Prostate gland (tissue), 2 donors: ENCODE results near the gene DQX1.

Experiments used
- POLR2AphosphoS5 ChIP-seq: sonication (generic); formaldehyde crosslinking; IDR thresholded peaks from one replicate; pipeline ENCODE4 v1.6.1; 2017; ENCODE audit warnings: antibody characterized with exemption
- TF ChIP-seq, protein P1 (sequence below), 4 experiments: fragments of 200-600 bp in 2 of 4; fragments of 450-650 bp in 2 of 4; sonication (generic) in 2 of 4; IDR thresholded peaks; 1 replicate in 3 of 4; 2 replicates in 1 of 4; pipeline ENCODE4 v1.5.1; 2016 to 2019; ENCODE audit warnings: antibody characterized with exemption in 4 of 4, mild to moderate bottlenecking in 2 of 4, moderate library complexity in 2 of 4

DNA sequence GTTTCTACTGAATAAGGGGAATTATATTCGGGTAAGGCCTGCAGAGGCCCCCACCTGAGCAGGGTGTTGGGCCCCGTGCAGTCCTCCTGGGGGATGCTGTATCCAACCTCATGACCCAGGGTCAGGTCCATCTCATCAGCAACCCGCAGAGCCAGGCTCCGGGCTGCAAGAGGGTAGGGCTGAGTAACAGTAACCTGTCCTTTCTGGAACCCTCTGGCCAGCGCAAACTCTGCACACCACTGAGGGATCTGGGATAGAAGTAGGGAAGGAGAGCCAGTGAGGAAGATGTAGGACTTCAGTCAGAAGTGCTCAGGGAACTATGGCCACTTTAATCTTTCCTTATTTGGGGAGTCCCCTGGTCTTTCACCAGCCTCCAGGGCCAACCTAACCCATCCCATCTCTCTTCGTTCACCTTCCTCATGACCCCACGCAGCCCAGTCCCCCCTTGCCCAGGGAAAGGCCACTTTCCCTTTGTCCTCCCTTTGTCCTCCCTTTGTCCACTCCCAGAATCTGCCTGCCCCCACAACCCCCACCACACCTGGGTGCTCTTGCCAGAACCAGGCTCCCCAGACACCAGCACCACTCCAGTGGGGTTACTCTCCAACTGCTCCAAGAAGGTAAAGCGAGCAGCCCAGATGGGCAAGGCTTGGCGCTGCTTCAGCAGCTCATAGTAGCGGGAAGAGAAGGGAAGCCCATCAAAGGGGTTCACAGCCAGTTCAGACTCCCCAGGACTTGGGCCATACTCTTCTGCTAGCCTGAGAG, 895 bp downstream of the DQX1 start:
- TF ChIP-seq, protein P1, sequence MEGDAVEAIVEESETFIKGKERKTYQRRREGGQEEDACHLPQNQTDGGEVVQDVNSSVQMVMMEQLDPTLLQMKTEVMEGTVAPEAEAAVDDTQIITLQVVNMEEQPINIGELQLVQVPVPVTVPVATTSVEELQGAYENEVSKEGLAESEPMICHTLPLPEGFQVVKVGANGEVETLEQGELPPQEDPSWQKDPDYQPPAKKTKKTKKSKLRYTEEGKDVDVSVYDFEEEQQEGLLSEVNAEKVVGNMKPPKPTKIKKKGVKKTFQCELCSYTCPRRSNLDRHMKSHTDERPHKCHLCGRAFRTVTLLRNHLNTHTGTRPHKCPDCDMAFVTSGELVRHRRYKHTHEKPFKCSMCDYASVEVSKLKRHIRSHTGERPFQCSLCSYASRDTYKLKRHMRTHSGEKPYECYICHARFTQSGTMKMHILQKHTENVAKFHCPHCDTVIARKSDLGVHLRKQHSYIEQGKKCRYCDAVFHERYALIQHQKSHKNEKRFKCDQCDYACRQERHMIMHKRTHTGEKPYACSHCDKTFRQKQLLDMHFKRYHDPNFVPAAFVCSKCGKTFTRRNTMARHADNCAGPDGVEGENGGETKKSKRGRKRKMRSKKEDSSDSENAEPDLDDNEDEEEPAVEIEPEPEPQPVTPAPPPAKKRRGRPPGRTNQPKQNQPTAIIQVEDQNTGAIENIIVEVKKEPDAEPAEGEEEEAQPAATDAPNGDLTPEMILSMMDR (IDR thresholded peaks at IDR 0.05) = no peak
- no peak for TF ChIP-seq POLR2AphosphoS5
